Osteoblast (primary cell): ENCODE data around the gene SRC. TPM values are rescaled to one million over a fixed set of nuclear protein-coding genes. Genes with fewer than 3 reads are reported as not detected.

Experiments used
- DNase-seq: peaks from one replicate; pipeline ENCODE4 v3.0.0; 2011; ENCODE audit warnings: low spot score, mixed read lengths; ENCODE audit not compliant: insufficient read length; ENCODE audit errors: missing footprints
- H2AFZ ChIP-seq: 2 replicates; pipeline ENCODE4 v1.6.0; 2011; ENCODE audit warnings: mild to moderate bottlenecking, low read length
- H3K27ac ChIP-seq: 2 replicates; pipeline ENCODE4 v1.5.1; 2011; ENCODE audit warnings: mild to moderate bottlenecking, low read depth, low read length, moderate library complexity
- H3K27me3 ChIP-seq: 2 replicates; pipeline ENCODE4 v1.6.0; 2012; ENCODE audit warnings: mild to moderate bottlenecking, control low read depth, inconsistent platforms, low read length, moderate library complexity; ENCODE audit not compliant: insufficient read depth
- H3K36me3 ChIP-seq: 2 replicates; pipeline ENCODE4 v1.5.1; 2011; ENCODE audit warnings: mild to moderate bottlenecking, low read length, control low read depth, moderate library complexity; ENCODE audit not compliant: insufficient read depth
- H3K4me1 ChIP-seq: 2 replicates; pipeline ENCODE4 v1.5.1; 2011; ENCODE audit warnings: mild to moderate bottlenecking, low read length, control low read depth, moderate library complexity; ENCODE audit not compliant: insufficient read depth
- H3K4me2 ChIP-seq: 2 replicates; pipeline ENCODE4 v1.6.0; 2011; ENCODE audit warnings: mild to moderate bottlenecking, low read length; ENCODE audit not compliant: insufficient read depth
- H3K4me3 ChIP-seq: fragments of 200-600 bp; sonication (generic); 3 replicates; pipeline ENCODE4 v1.5.1; 2012; ENCODE audit warnings: mild to moderate bottlenecking, low read length, inconsistent platforms; ENCODE audit not compliant: insufficient read depth
- H3K79me2 ChIP-seq: 2 replicates; pipeline ENCODE4 v1.6.0; 2012; ENCODE audit warnings: mild to moderate bottlenecking, low read length, control low read depth, inconsistent platforms; ENCODE audit not compliant: insufficient read depth
- H3K9me3 ChIP-seq: 2 replicates; pipeline ENCODE4 v1.5.1; 2011; ENCODE audit warnings: low read depth, low read length, control low read depth
- H4K20me1 ChIP-seq: 2 replicates; pipeline ENCODE4 v1.6.0; 2012; ENCODE audit warnings: mild to moderate bottlenecking, low read length, control low read depth; ENCODE audit not compliant: insufficient read depth
- CTCF ChIP-seq: IDR thresholded peaks from 2 replicates; pipeline ENCODE4 v1.5.1; 2011; ENCODE audit warnings: mild to moderate bottlenecking, low read depth, low read length, moderate library complexity; ENCODE audit errors: extremely low read depth
- total RNA-seq: library from RNA; depleted of rRNA; stranded (reverse); fragments of >200 nt; gene quantifications from 2 replicates; pipeline ENCODE4 v1.2.3, GENCODE V29; 2012

The SRC gene
- total RNA-seq, 1 donor = 22.4 TPM

GRCh38 chr20:37426106-37426505, 80.2 kb downstream of the SRC start:
- Histone ChIP-seq H3K36me3 (no peaks in the 10 kb centered on the region), H3K4me3 (no peak overlapping the region), H3K9me3 (no peaks in the 10 kb centered on the region), H3K27me3 (peaks cover 66% of the 10 kb centered on the region), H4K20me1 (peaks cover 4% of the 10 kb centered on the region), H3K4me1 (no peaks in the 10 kb centered on the region), H3K4me2 (no peak overlapping the region), H3K27ac (no peak overlapping the region), H2AFZ (no peak overlapping the region), H3K79me2 (no peaks in the 10 kb centered on the region)
- no peak for TF ChIP-seq CTCF
- no peak for DNase-seq

GRCh38 chr20:37426978-37427377, 81.0 kb downstream of the SRC start:
- H3K36me3 ChIP-seq = no peaks in the 10 kb centered on the region
- no peaks in the 10 kb centered on the region for H3K79me2 ChIP-seq
- no peak overlapping the region for H3K4me3 ChIP-seq
- H3K27me3 ChIP-seq = peaks cover 57% of the 10 kb centered on the region
- H3K4me1 ChIP-seq = no peaks in the 10 kb centered on the region
- H2AFZ ChIP-seq = no peak overlapping the region
- peaks cover 4% of the 10 kb centered on the region for H4K20me1 ChIP-seq
- DNase-seq = no peak
- TF ChIP-seq CTCF = no peak
- H3K4me2 ChIP-seq = no peak overlapping the region
- H3K9me3 ChIP-seq = no peaks in the 10 kb centered on the region
- H3K27ac ChIP-seq = no peak overlapping the region

- H3K27me3 ChIP-seq = peaks cover 42% of the 10 kb centered on the region
- H3K9me3 ChIP-seq = no peaks in the 10 kb centered on the region
- no peak for DNase-seq
- H3K4me3 ChIP-seq = no peak overlapping the region
- no peaks in the 10 kb centered on the region for H3K4me1 ChIP-seq
- peaks cover 8% of the 10 kb centered on the region for H4K20me1 ChIP-seq
- no peak overlapping the region for H2AFZ ChIP-seq
- H3K79me2 ChIP-seq = no peaks in the 10 kb centered on the region
- H3K36me3 ChIP-seq = no peaks in the 10 kb centered on the region
- no peak overlapping the region for H3K4me2 ChIP-seq
- H3K27ac ChIP-seq = no peak overlapping the region
- TF ChIP-seq CTCF = no peak
Observed at GRCh38 chr20:37430044-37430443, 84.1 kb downstream of the SRC start.

GRCh38 chr20:37430778-37431460, 85.0 kb downstream of the SRC start:
- Histone ChIP-seq H3K9me3 (no peaks in the 10 kb centered on the region), H3K27me3 (peaks cover 34% of the 10 kb centered on the region), H3K4me2 (no peak overlapping the region), H4K20me1 (peaks cover 8% of the 10 kb centered on the region), H3K27ac (no peak overlapping the region), H3K79me2 (no peaks in the 10 kb centered on the region), H3K36me3 (no peaks in the 10 kb centered on the region), H2AFZ (no peak overlapping the region), H3K4me3 (no peak overlapping the region), H3K4me1 (no peaks in the 10 kb centered on the region)
- DNase-seq = no peak
- TF ChIP-seq CTCF = no peak
